Kidney epithelial cell (primary cell): ENCODE results near the gene MAP2K6. TPM values are rescaled to one million over a fixed set of nuclear protein-coding genes. Genes with fewer than 3 reads are reported as not detected.

Experiments used
- DNase-seq: peaks from one replicate; pipeline ENCODE4 v3.0.0-alpha.2; 2010; ENCODE audit warnings: low read depth
- H3K27me3 ChIP-seq: 2 replicates; pipeline ENCODE4 v1.6.0; 2011; ENCODE audit warnings: low read length; ENCODE audit not compliant: control insufficient read depth, insufficient read depth
- H3K36me3 ChIP-seq: 2 replicates; pipeline ENCODE4 v1.5.1; 2011; ENCODE audit warnings: low read length; ENCODE audit not compliant: control insufficient read depth, insufficient read depth
- H3K4me3 ChIP-seq: 2 replicates; pipeline ENCODE4 v1.5.1; 2011; ENCODE audit warnings: low read depth, mild to moderate bottlenecking, control low read depth, low read length
- total RNA-seq: library from RNA; depleted of rRNA; stranded (reverse); fragments of >200 nt; gene quantifications from 2 replicates; pipeline ENCODE4 v1.2.3, GENCODE V29; 2015
- TF ChIP-seq, protein P1 (sequence below): IDR thresholded peaks from 2 replicates; pipeline ENCODE4 v1.5.1; 2011; ENCODE audit warnings: mild to moderate bottlenecking, moderate library complexity, low read length, control low read depth, inconsistent platforms; ENCODE audit not compliant: insufficient read depth, poor library complexity, severe bottlenecking

Gene MAP2K6
- total RNA-seq, 1 donor from 2014 or later: 2.2 TPM

DNA sequence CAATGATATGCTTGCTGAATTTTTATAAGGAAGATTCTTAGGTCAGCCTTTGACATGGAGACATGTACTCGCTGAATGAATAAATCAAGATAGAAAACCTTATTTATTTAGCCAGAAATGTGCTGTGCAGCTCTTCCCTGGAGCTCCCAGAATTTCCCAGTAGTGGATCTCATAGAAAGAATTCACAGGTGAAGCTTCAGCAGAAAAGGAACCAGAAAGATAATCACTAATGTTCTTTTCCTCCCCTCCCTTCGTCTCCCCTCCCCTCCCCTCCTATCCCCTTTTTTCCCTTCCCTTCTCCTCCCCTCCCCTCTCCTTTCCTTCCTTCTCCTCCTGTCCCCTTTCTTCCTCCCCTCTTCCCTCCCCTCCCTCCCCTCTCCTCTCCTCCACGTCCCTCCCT is 158.2 kb downstream of the MAP2K6 start:
- no peak for DNase-seq
- TF ChIP-seq, protein P1, sequence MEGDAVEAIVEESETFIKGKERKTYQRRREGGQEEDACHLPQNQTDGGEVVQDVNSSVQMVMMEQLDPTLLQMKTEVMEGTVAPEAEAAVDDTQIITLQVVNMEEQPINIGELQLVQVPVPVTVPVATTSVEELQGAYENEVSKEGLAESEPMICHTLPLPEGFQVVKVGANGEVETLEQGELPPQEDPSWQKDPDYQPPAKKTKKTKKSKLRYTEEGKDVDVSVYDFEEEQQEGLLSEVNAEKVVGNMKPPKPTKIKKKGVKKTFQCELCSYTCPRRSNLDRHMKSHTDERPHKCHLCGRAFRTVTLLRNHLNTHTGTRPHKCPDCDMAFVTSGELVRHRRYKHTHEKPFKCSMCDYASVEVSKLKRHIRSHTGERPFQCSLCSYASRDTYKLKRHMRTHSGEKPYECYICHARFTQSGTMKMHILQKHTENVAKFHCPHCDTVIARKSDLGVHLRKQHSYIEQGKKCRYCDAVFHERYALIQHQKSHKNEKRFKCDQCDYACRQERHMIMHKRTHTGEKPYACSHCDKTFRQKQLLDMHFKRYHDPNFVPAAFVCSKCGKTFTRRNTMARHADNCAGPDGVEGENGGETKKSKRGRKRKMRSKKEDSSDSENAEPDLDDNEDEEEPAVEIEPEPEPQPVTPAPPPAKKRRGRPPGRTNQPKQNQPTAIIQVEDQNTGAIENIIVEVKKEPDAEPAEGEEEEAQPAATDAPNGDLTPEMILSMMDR: no peak
- Histone ChIP-seq H3K27me3 (no peaks in the 10 kb centered on the region), H3K36me3 (no peaks in the 10 kb centered on the region), H3K4me3 (no peak overlapping the region)

DNA sequence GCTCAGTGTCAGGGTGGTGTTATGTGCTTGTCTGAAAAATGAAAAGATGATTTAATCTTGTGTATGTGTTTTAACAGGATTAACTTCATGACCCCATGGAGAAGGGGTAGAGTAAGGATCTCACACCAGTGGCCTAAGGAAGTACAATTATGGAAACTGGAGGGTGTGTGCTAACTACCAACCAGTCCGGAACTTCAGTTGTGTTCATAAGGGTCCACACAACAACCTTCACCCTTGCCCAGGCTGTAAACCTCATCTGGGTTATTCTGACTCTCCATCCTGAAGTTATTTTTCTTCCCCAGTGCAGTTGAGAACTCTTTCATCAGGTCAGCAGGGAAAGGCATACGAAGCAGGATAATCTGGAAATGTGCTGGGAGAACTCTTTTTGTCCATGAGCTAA is 158.9 kb downstream of the MAP2K6 start:
- no peak overlapping the region for H3K4me3 ChIP-seq
- H3K27me3 ChIP-seq: no peaks in the 10 kb centered on the region
- no peak for DNase-seq
- TF ChIP-seq, protein P1: no peak
- H3K36me3 ChIP-seq: no peaks in the 10 kb centered on the region

DNA sequence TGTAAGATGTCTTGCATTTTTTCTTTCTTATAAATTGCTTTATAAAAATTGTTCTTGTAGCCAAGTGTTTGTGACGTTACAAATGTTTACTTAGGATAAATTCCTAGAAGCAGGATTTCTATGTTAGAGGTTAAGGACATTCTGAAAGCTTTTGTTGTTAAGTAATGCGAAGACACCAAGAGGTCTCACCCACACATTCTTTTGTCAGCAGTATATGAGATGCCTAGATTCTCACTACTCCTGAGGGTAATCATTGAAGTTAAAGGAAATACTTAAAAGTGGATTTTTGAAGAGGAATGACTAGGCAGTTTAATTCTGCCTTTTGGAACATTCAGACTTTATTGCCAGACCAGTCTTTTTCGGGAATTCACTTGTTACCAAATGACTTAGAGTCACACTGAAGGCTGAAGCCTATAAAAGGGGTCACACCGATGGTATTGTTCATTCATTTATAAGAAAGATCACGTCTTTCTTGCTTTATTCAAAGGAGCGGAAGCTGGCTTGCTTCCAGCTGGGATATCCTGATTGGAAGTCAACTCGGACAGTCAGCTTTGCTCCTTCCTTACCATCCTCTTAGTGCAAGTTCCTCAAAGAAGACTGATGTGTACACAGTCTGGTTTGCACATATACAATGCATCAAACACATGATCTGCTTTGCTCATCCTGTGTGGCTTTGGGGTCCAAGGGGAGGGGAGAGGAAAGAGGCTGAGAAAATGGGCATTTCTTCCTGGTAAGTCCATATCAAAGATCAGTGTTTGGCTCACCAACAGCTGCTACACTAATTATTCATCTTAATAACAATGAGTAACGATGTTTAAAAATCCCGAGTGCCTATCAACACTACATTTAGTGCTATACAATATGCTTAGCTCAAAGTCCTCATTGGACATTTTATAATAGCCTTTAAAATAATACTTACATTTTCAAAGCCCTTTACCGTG is 160.0 kb downstream of the MAP2K6 start:
- no peaks in the 10 kb centered on the region for H3K27me3 ChIP-seq
- H3K36me3 ChIP-seq: no peaks in the 10 kb centered on the region
- H3K4me3 ChIP-seq: no peak overlapping the region
- TF ChIP-seq, protein P1: no peak
- no peak for DNase-seq

DNA sequence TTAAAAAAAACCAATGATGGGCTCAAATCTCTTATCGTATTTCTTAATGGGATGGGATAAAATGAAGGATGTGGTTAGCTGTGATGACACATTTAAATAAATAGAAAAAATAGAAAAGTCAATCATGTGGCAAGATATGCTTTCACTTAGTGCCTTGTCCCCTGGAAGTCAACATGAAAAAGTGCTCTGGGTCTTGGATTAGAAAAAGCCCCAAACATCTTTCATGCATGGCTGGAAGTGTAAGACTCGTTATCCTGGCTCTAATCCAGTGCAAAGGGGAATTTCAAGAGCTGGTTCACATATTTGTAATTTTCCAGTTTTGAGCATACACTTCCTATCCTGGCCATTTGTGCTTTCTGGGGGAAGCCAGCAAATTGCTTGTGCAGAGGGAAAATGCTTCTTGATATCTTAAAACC is 160.9 kb downstream of the MAP2K6 start:
- no peak overlapping the region for H3K4me3 ChIP-seq
- H3K36me3 ChIP-seq: no peaks in the 10 kb centered on the region
- no peaks in the 10 kb centered on the region for H3K27me3 ChIP-seq
- TF ChIP-seq, protein P1: no peak
- peak; percentile 55 for DNase-seq

DNA sequence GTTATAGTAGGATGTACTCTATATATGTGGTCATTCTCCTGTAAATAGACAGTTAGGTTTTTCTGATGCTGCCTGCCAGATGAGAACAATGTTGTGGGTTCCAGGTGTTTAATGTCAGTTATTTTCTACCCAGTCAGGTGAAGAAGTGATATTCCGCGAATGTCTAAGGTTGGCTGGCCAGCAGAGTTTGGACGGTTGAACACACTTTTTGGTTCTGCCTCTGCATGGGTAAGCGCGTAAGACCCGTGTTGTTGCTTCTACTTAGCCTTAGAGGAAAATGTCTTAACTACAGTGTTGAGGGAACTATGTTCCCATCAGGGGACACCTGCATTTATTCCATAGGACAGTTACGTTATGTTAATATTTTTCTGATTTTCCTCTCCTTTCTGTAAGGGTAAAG is 162.6 kb downstream of the MAP2K6 start:
- Histone ChIP-seq H3K36me3 (no peaks in the 10 kb centered on the region), H3K27me3 (no peaks in the 10 kb centered on the region), H3K4me3 (no peak overlapping the region)
- no peak for DNase-seq
- TF ChIP-seq, protein P1: no peak

DNA sequence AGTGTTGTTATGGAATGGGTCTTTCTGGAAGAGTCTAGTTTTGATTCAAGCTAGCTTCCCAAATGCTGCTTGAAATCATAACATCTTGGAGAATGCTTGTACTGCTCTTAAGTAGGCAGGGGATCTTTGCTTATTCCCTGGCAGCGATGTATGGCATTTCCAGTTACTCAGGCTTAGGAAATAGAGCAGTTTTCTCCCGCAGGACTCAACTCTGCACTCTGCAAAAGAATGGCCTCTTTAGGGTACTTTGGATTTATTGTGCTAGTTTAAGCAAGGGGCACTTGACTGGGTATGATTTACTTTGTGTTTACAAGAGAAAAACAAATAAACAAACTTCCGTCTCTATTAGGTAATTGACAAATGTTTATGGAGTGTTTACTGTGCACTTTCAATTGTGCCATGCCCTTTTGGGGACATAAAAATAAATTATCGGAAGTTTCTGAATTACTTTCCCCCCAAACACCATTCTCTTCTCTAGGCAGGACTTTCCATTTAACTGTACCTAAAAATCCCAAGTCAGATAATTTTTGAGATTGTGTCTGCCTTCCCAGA is 164.0 kb downstream of the MAP2K6 start:
- Histone ChIP-seq H3K36me3 (no peaks in the 10 kb centered on the region), H3K27me3 (no peaks in the 10 kb centered on the region), H3K4me3 (no peak overlapping the region)
- DNase-seq: no peak
- TF ChIP-seq, protein P1: no peak
